A673 (cell line): ENCODE measurements around the gene NEIL1.

Experiments used
- CTCF ChIP-seq: fragments of 300-800, 200-600 bp; sonication (generic); conservative IDR thresholded peaks from 2 replicates; pipeline ENCODE4 v1.5.1; 2017; ENCODE audit warnings: low read depth, mild to moderate bottlenecking, antibody characterized with exemption, low read length, moderate library complexity, mixed read lengths
- EZH2 ChIP-seq: fragments of 200-600 bp; sonication (generic); IDR thresholded peaks from 2 replicates; pipeline ENCODE4 v1.6.1; 2017; ENCODE audit warnings: borderline replicate concordance, low read depth, mild to moderate bottlenecking, mixed read lengths, antibody characterized with exemption, low read length; ENCODE audit not compliant: poor library complexity, severe bottlenecking

GRCh38 chr15:75366163-75366562 is 19.3 kb downstream of the NEIL1 start:
- TF ChIP-seq CTCF (no peak), EZH2 (no peak)
